Activated CD4-positive, alpha-beta T cell treated with anti-CD3 and anti-CD28 coated beads, Interleukin-2, amount 50 U/mL, for 4 hours (primary cell): ENCODE measurements around the gene PADI1.

ENCODE experiments used
- DNase-seq, 2 experiments: peaks; one replicate each; pipeline ENCODE4 v3.0.0-alpha.2; 2020

PADI1 gene

DNA sequence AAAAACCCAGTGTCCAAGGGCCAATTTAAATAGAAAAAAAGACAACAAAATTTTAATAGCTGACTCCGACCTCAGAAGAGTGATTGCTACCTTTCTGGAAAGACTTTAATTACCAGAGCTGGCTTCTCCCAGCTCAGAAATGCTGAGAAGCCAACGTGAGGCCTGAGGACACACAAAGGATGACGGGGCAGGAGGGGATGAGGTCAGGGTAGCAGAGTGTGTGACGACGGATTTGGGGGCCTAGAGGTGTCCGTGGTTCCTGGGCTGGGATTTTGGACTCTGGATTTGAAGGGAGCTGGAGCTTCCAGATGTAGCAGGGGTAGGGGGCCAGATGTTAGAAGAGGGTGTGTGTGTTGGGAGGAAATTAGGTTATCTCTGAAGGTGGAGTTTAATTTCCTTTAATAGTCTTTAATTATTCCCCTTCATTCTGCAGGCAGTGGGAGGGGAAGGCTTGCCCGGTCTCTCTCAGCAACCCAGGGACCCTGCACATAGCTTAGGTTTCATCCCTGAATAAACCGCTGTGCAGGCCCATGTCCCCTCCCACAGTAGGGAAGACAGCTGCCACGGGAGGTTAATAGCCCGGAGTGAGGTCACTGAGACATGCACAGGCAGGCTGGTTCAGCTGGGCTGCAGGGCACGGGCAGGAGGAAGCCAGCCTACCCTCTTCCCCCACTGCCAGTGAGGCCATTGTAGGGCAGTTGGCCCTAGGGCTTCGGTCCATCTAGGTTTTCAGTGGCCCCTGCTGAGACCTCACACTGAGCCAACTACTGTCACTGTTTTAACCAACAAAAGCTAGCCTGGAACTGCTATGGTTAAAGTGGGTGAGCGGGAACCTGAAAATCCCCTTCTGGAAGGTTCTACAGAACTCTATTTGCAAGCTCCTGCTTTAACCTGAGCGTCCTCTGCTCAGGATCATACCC lies 40.2 kb downstream of the PADI1 start:
- no peak for DNase-seq

DNA sequence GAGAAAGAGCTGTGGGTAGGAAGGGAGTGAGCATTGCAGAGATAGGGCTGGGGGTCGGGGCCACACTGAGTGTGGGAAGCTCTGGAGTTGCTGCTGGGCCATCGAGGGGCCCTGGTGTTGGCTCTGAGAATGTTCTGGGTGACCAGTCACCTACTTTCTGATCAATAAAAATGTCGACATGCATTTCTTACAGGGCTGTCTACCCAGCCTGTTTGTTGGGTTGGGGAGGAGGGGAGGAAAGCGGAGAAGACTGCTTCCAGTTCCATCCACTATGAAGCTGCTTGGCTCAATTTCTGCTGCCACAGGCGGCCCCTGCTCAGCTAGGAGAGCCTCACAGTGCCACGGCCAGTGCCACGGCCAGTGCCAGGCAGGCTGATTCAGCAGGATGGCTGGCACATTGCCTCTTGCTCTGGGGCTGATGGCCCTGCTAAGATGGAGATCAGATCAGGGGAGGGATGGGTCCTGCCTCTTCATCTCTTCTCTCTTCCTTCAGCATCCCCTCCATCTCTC lies 40.9 kb downstream of the PADI1 start:
- DNase-seq = no peak

DNA sequence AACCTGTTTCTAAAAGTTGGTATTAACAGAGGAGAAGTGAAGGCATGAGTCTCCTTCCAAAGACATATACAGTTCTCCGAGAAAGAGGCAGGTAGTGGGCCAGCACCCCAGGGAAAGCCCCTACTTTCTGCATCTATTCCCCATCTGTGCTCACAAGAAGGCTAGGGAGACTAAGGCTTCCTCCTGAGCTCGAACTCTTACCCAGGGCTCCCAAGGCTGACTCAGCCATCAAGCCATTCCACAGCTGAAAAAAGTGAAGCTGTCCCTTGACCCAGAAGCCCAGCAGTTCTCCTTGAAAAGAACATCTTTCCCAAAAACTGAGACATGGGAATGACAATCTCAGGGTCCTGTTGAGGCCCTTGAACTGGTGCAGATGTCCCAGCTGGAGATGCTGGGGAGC lies 42.0 kb downstream of the PADI1 start:
- no peak for DNase-seq

GRCh38 chr1:17248781-17249180 lies 43.9 kb downstream of the PADI1 start, which contains the start of gene PADI3:
Gene PADI3, plus strand, starts transcription at chr1:17249098. Its CDS starts 40 bp downstream, at chr1:17249138.
- no peak for DNase-seq

DNA sequence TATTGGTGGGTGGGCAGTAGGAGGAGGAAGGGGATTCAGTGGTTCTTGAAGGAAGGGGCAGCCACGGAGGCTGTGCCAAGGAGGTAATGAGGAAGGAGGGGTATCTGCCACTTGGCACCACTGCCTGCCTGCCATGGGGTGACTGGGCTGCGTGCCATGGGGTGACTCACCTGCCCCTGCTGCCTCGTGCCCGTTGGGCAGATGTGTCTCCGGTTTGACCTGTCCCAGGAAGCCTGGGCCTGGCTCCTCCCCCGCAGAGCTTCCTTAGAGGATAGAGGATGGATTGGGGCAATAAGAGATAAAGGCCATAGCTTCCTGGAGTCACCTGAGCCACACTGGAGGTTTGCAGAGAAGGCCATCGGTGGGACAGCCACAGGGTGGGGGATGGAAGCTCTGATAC lies 45.7 kb downstream of the PADI1 start:
- no peak for DNase-seq

DNA sequence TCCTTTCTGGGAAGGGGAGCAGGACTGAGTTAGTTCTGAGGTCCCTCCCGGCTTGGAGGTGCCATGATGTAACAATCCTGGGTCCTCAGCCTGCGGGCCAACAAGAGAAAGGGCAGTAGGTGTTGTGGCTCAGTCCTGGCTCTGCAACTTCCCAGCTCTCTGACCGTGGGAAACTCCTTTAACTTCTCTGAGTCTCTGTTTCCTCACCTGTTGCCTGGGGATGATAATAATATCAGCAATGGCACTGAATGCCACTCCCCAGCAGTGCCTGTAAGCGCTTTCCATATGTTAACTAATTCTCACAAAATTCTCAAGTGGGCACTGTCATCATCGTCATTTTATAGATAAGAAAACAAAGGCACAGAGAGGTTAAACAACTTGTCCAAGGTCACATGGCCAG lies 46.3 kb downstream of the PADI1 start:
- no peak for DNase-seq

GRCh38 chr1:17251701-17252376 lies 46.9 kb downstream of the PADI1 start:
- no peak for DNase-seq

DNA sequence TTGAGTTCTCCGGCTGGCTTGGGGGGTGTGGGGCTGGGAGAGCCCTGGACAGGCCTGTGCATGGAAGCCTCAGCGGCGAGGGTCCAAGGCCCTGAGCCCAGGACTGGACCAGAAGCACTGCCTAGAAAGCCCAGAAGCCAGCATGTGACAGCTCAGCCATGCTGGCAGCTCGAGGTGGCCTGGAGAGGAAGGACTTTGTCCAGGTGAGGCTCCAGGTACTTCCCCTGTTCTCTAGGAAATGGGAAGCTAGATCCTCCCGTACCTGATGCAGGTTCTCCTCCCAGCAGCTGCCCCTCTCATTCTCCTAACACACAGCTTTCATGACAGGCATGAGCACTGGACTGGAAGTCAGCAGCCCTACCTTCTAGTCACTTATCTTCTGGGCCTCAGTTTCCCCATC lies 50.4 kb downstream of the PADI1 start:
- DNase-seq = no peak

- no peak for DNase-seq
Observed at GRCh38 chr1:17258116-17258757, 53.3 kb downstream of the PADI1 start.

DNA sequence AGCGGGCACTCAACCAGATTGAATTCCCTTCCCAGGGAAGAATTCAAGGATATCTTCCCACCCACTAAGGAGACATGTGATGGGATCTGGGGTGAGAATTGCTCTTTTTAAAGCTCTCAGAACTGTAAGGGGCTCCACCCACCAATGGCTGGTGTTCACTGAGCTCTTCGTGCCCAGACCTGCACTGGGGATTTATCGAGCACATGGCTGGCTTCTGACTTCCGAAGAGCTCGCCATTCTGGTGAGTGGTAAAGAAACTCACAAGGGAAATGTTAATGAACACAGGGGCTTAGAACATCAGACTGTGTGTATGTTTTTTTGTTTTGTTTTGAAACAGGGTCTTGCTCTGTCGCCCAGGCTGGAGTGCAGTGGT lies 53.8 kb downstream of the PADI1 start:
- DNase-seq = no peak

GRCh38 chr1:17259233-17259873 lies 54.4 kb downstream of the PADI1 start:
- no peak for DNase-seq

DNA sequence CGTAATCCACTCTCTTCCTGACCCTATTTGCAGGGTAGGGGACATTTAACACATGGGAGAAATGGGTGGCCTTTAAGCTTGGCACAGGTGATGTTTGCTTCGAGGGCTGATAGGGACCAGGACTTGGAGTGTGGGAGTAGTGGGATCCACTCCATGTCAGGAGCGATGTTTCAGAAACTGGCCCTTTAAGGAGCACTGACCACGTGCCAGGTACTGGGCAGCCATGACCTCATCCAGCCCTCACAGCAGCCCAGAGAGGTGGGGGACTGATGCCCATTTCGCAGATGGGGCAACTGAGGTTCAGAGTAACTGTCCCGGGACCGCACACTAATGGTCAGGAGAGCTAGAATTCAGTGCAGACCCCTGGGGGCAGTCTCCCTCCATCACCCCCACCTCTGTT lies 55.3 kb downstream of the PADI1 start:
- DNase-seq = no peak

- DNase-seq = no peak
Observed at GRCh38 chr1:17260738-17261137, 55.8 kb downstream of the PADI1 start.

DNA sequence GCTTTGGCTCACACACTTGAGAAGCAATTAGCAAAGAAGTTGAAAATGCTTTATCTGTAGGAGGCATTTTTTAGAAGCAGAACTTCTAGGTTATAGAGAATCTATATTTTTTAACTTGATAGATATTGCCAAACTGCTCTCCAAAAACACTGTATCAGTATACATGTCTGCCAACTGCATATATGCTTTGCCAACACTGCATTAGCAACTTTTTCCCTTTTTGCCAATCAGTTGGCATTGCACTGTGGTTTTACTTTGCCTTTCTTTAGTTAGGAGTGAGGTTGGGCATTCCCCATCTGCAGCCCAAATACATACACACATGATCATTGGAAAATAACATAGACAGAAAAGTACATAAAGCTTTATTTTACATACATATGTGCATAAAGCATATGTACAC lies 59.0 kb downstream of the PADI1 start:
- DNase-seq = no peak

DNA sequence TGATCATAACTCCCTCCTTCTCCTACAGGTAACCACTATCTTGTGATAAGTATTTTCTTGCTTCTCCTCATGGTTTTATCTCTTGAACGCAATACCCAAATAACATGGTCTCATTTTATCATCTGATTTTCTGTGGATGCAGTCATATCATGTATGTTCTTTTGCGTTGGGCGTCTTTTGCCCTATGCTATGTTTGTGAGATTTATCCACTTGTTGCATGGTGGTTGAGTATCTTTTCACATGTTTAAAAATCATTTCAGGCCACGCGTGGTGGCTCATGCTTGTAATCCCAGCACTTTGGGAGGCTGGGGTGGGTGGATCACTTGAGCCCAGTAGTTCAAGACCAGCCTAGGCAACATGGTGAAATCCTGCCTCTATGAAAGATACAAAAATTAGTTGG lies 59.5 kb downstream of the PADI1 start:
- no peak for DNase-seq

DNA sequence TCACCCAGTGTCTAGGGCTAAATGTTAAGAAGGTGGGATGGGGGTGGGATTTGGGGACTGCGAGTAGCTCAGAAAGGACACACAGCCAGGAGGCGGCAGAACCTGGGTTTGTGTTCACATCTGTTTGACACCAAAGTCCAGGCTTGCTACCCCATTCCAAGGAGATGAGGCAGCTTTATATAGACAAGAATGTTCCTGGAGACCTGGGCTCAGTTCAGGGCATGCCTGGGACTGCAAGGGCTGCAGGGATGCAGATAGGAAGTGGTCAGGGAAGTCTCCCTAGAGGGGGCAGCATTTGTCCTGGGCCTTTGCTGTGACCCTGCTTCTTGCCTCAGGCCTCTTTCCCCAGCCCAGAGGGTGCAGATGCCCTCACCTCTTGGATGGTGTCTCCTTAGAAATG lies 60.2 kb downstream of the PADI1 start:
- DNase-seq = no peak

DNA sequence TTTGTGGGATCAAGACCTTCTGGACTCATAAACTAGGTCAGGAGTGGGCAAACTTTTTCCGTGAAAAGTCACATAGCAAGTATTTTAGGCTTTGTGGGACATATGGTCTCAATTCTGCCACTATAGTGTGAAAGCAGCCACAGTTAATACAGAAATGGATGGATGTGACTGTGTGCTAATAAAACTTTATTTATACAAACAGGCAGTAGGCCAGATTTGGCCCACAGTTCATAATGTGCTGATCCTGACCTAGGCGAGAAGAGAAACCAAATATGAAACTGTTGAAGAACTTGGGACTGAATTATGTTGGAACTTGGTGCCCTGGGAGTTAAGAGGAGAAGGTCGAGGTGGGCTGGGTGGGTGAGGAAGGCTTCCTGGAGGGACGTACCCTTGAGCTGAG lies 61.0 kb downstream of the PADI1 start:
- DNase-seq = no peak

DNA sequence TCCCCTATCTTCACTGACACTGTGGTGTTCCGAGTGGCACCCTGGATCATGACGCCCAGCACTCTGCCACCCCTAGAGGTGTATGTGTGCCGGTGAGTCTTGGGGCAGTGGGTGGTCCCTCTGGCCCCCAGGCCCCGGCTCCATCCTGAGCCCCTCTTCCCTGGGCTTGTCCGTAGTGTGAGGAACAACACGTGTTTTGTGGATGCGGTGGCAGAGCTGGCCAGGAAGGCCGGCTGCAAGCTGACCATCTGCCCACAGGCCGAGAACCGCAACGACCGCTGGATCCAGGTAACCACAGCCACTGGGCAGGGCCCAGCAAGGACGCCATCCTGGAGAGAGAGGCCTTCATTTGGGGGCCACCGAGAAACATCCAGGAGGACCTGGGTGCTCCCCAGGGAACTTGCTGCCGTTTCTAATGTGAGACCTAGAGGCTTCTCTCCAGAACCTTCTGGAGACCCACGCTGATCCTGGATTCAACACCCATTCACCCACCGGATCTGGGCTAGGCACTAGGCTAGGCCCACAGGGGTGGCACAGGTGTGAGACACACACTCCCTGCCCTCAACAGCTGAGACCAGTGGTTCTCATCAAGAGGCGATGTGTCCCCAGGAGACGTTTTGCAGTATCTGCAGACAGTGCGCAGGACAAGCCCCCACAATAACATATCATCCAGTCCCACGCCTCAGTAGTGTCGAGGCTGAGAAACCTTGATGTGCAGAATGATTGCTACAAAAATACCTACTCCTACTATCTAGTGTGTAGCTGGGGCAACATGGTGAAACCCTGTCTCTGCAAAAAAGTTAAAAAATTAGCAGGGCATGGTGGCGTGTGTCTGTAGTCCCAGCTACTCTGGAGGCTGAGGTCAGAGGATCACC lies 66.2 kb downstream of the PADI1 start:
- no peak for DNase-seq

GRCh38 chr1:17272066-17272465 lies 67.1 kb downstream of the PADI1 start:
- no peak for DNase-seq

DNA sequence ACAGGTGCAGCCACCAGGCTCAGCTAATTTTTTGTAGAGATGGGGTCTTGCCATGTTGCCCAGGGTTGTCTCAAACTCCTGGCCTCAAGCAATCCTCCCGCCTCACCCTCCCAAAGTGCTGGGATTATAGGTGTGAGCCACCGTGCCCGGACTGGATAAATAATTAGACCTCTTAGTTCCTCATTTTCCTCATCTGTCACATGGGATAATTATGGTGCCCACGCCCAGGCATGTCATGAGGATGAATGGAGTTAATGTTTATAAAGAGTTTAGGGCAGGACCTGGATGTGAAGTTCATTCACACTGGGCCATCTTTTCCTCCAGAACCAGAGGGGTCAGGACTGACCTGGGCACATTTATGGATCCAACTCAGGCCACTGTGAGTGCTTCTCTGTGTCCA lies 67.7 kb downstream of the PADI1 start:
- DNase-seq = no peak

DNA sequence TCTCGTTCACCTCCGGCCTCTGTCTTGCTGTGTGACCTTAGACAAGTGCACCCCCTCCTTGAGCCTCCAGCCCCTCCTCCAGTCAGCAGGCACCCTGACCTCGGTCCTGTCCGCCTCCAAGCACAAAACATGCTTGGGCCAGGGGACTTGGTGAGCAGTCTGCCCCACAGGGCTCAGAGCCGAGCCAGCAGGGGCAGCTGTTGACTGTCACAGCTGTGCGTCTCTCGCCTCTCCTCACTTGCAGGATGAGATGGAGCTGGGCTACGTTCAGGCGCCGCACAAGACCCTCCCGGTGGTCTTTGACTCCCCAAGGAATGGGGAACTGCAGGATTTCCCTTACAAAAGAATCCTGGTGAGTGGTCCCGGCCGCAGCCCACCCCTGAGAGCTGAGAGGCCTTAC lies 68.2 kb downstream of the PADI1 start:
- no peak for DNase-seq
